GM19035 (cell line): ENCODE measurements around the gene SIMC1.

Source experiments
- ATAC-seq: cut with Tn5 transposase; IDR thresholded peaks from one replicate; pipeline ENCODE4 v1.9.1; 2021; ENCODE audit not compliant: unreplicated experiment

SIMC1 gene

DNA sequence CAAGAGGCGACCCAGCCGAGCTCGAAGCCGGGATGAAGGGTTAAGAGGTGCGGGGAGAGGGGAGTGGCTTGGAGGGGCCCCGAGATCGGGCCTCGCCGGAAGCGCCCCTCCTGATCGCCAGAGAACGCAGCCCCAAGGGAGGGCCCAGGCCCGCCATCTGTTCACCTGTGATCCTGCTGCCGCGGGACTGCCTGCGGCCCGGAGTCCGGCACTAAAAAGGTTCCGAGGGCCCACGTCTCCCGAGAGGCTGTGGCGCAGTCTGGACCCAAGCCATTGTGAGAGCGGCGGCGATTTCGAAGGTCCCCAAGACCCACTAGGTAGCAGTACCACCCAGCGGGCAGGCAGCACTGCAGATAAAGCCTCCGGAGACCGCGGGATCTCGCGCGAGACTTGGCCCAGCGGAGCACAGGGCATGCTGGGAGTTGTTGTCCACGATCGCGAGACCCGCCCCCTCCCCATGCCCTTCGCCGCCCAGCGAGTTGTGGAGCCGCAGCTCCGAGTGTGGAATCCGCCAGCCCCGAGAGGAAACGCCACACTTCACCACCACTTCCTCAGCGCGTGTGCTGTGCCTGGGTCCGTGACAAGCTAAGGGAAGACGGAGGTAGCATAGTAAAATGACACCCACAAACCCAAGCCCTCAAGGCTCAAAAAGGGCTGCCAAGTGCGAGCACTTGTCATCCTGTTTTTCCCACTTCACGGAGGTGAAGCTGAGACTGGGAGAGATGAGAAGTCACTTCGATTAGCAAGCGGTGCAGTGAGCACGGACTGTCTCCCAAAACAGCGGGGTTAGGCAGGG lies 123.4 kb downstream of the SIMC1 start, which contains the start of gene KIAA1191:
Gene KIAA1191 (minus strand): TSS at position 328 of the 796 bp plus-strand sequence. CDS start 2,256 bp downstream, outside the sequence.
- ATAC-seq, result peak; percentile 86

- ATAC-seq, result peak; percentile 14
These were observed 123.9 kb downstream of the SIMC1 start for GRCh38 chr5:176362233-176362490.

DNA sequence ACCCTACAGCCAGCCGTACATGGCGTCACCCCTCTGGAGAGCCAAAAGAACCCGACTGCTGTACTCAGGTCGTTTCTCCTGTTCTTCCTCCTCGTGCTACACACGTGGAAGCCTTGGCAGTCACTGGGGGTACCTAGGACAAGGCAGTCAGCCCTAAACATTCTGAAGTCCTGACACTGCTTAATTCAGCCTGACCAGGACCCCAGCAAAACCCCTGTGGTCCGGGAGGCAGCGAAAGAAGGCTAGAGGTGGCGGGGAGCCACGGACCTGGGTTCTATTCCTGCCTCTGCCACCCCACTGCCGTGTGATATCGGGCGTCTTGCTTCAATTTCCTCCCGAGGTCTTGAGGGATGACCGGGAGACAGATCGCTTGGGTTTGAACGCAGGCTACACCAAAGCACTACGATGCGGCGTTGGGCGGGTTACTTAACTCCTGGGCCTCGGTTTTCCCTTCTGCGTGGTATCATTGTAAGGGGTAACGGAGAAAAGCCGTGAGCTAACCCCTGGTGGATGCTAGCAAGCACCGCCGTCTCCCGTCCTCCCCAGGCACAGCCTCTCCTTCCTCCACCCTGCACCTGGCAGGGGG lies 126.6 kb downstream of the SIMC1 start:
- ATAC-seq, result no peak

DNA sequence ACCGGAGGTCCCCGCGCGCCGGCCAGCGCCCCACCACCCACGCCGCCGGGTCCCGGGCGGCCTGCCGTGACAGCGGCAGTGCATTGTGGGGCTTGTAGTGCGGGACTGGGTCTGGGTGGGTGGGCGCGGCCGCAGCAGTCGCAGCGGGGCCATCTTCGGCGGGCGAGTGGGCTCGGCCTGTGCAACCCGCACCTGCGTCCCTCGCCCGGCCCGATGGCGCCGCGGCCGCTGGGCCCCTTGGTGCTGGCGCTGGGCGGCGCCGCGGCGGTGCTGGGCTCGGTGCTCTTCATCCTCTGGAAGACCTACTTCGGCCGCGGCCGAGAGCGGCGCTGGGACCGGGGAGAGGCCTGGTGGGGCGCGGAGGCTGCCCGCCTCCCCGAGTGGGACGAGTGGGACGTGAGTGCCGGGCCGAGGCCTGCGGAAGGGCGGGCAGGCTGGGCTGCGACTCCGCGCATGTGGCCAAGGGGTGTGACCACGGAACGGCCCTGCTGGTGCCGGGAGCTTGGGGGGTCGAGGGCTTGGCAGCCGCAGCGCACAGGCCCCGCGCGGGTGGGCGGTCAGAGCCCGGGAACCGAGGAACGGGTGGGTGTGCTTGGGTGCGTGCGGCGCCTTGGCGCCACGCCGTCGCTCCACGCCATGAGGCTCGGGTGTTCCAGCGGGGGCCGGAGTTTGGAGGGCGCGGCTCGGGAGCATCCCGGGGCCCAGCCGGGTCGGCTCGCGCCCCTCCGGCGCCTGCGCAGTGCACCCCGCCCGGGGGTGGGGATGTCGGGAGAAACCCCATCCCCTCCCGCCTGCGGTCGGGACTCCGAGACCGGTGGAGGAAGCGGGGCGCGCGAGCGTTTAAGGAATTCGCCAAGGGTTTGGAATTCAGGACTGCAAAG lies 127.4 kb downstream of the SIMC1 start, which contains the start of gene ARL10:
Gene ARL10 (plus strand): TSS at position 137 of the 881 bp plus-strand sequence. CDS start 77 bp downstream, at position 214.
- ATAC-seq, result peak; percentile 33

- ATAC-seq, result no peak
These were observed 128.1 kb downstream of the SIMC1 start for GRCh38 chr5:176366232-176366894.

DNA sequence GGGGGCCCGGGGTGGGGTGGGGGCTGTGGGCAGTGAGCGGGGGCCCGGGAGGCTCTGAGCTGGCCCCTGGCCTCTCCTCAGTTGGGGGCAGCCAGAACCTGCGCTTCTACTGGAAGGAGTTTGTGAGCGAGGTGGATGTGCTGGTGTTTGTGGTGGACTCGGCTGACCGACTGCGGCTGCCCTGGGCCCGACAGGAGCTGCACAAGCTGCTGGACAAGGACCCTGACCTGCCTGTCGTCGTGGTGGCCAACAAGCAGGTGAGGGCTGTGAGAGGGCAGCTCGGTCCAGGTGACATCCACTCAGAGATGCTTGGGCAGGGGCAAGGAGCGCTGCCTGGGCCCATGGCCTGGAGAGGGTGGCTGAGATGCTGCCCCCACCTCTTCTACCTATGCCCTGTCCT lies 130.5 kb downstream of the SIMC1 start:
- no peak for ATAC-seq

DNA sequence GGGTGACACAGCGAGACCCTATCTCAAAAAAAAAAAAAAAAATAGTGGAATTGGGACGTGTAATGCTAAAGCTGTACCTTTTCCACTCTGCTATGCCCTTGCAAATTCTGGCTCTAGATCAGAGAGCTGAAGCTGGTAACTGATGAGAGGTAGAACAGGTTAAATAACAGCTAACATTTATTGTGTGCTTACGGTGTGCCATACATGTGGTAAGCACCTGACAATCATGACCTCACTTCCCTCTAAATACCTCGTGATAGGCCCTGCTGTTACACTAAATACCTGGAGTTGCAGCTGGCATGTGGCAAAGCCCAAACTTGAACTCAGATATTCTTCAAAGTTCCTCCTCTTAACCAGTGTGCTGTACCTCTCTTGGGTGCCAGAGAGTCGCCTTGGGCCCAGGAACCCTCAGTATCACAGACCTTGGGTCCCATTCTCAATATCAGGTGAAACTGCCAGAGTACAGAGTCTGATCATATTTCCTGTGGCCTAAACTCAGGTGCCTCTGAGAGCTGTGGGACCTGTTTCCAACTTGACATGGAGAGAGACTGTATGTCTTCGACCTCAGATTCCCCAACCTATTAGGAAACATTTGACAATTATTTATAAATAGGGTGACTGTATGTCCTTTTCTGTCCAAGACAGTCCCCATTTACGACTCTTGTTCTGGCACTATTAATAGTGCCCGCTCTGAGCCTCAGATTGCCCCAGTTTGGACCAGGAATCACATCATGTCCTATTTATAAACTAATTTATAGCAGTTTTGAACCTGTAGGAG lies 131.9 kb downstream of the SIMC1 start:
- no peak for ATAC-seq

- ATAC-seq, result no peak
These were observed 133.7 kb downstream of the SIMC1 start for GRCh38 chr5:176371621-176372539.

DNA sequence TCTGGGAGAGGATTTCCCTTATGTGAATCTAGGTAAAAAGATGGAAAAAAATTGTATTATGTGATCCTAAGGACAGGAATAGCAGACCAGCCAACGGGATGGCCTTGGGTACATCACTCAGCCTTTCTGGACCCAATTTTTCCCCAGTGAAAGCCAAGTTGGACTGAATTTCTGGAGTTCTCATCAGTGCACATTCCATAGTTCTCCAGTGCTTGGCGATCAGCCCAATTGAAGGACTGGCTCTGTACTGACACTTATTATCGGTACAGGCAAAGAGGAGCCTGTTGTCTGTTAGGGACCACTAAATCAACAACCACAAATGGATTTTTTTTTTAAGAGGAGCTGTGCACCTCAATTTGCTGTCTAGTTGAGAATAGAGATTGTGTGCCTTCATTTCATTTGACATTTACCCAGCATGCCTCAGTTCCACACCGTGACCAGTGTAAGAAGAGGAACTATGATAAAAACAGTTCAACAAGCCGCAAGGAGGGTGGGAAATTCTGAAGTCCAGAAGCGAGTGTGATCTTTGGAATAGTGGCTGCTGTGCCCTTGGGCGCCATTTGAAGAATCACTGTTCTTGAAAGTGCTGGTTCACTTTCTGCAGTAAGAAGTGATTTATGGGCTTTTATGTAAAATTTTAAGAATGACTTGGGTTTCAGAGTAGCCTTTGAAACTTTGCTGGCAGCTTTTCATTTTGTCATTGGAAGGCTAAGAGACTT lies 135.0 kb downstream of the SIMC1 start:
- no peak for ATAC-seq

- ATAC-seq, result no peak
These were observed 141.7 kb downstream of the SIMC1 start for GRCh38 chr5:176379881-176380280.

DNA sequence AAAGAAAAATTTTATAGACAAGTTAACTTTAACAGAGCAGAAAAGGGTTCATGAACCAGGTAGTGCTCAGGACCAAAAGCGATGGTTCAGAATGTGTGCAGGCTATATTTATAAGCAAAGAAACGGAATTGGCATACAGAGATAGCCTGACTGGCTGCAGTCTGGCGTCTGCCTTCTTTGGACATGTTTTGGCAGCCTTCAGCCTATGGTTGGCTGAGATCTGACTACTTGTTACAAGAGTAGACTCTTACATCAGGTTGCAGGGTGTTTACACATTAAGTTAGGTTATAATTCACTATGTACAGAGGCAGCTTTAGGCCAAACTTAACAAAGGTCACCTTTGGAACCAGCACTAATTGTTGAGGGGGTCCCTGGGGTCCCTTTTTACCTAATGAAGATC lies 143.2 kb downstream of the SIMC1 start:
- ATAC-seq, result no peak

DNA sequence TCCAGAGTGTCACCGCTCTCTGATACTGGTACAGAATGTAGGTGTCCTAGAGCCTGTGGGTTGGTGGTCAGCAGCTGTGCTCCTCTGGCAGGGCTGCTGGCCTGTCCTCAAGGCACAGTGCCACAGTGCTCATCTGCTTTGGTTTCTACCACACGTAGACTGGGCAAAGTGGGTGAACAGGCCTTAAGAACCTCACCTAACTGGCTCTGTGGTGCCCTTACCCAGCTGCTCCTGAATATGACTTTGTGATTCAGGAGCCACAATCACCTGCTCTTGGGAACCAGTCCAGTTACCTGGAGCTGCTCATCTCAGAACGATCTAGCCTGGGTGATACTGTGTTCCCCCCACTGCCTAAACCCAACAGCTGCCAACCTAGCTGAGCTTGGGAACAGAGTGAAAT lies 143.8 kb downstream of the SIMC1 start:
- ATAC-seq, result no peak

- ATAC-seq, result no peak
These were observed 144.5 kb downstream of the SIMC1 start for GRCh38 chr5:176382721-176383120.

DNA sequence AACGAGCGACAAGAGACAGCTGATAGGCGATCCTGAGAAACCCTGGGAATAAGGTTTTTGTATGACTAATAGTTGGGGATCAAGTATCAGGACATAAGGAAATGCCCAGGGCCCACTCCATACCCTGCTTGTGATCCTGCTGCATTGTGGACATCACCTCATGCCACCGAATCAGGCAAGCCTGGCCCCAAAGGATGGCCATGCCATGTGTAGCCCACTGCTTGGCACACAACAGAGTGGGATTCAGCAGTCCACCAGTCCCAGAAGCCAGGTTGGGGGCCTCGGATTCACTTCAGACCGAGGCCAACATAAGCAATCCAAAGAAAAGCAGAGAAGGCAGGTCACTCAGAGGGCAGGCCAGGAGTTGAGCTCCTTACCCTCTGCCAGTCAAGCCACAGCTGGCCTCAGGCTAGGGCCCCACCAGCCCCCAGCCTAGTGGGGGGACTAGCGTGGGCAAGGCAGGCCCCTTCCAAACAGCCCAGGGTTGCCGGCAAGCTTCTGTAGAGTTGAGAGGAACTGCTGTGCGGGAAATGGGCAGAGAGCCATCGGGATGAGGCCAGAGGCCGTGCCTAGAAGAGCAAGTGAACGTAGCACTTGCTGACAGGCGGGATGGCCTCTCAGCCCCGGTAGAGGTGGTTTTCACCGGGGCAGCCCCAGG lies 145.2 kb downstream of the SIMC1 start:
- ATAC-seq, result no peak

- no peak for ATAC-seq
These were observed 145.7 kb downstream of the SIMC1 start for GRCh38 chr5:176383961-176384360.

DNA sequence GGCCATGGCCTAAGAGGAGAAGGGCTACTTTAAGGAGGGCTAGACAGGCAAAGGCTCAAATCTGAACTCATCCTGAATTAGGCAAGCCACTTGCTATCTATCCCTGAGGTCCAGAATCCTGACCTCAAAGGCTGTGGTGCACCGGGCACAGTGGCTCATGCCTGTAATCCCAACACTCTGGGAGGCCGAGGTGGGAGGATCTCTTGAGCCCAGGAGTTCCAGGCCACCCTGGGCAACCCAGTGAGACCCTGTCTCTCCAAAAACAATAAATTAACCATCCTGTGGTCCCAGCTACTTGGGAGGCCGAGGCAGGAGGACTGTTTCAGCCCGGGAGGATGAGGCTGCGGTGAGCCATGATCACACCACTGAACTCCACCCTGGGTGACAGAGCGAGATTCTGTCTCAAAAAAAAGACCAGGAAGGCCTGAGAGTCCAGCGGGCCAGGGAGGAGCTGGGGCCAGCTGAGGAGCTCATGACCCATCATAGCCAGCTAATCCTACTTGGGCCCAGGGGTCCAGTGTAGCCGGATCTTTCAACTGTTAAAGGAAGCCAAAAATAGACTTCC lies 146.2 kb downstream of the SIMC1 start:
- ATAC-seq, result no peak

- ATAC-seq, result no peak
These were observed 146.8 kb downstream of the SIMC1 start for GRCh38 chr5:176384991-176385390.

DNA sequence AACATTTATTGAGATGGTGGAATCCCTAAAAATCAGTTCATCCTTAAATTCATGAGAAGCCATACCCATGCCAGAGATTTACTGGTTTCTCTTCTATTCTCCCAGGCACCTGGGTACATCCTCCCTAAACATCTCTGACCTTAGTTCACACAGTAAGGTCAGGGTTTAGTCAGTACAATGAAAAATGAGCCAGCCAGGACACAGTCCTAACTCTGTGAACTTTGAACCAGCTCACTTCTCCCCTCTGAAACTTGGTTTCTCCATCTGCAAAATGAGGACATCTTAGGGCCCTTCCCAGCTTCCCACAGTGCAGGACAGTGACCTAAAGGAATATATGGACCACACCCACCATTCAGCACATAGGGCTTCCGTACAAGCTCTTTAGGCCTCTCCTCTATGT lies 148.3 kb downstream of the SIMC1 start:
- no peak for ATAC-seq
